Measurements from ENCODE around the gene ERG.

DNA sequence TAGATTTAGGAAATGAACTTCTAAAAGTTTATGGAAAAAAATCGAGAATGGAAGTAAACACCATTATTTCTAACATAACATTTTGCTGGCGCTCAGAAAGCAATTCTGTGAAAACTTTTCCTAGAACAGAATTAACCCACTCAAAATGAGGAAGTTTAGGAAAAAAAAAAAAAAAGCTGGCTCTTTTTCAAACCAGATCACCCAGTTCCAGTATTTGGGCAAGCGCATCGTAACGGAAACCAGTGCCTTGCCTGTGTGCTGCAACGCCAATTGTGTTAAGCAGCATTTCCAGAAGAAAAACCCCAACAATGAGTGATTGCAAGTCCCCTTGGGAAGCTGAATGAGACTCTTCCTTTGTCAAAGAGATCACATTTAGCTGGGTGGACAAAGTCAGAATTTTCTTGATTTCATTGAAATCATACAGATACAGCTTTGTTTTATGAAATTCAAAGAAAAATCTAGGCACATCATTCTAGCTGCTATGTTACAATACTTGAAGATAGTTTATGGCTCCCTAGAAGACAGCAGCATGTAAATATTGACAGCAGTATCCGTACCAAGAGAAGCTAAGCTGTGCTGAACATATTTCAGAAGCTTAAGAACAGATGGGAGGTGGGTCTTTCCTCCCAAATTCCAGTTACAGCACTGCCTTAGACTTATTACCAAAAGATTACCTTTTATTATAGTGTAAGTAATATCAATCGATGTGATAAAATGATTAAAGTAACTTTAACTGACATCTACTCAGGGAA is 113.4 kb downstream of the ERG start:
- TF ChIP-seq, protein P1, sequence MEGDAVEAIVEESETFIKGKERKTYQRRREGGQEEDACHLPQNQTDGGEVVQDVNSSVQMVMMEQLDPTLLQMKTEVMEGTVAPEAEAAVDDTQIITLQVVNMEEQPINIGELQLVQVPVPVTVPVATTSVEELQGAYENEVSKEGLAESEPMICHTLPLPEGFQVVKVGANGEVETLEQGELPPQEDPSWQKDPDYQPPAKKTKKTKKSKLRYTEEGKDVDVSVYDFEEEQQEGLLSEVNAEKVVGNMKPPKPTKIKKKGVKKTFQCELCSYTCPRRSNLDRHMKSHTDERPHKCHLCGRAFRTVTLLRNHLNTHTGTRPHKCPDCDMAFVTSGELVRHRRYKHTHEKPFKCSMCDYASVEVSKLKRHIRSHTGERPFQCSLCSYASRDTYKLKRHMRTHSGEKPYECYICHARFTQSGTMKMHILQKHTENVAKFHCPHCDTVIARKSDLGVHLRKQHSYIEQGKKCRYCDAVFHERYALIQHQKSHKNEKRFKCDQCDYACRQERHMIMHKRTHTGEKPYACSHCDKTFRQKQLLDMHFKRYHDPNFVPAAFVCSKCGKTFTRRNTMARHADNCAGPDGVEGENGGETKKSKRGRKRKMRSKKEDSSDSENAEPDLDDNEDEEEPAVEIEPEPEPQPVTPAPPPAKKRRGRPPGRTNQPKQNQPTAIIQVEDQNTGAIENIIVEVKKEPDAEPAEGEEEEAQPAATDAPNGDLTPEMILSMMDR (IDR thresholded peaks at IDR 0.05): no peak
- TF ChIP-seq MAZ (IDR thresholded peaks at IDR 0.05; ENCODE audit: borderline replicate concordance, low read depth, low read length) (no peak), RAD21 (conservative IDR thresholded peaks at IDR 0.05 in 1 of 2, IDR thresholded peaks at IDR 0.05 in 1 of 2) (no peak), RNF2 (IDR thresholded peaks at IDR 0.05; ENCODE audit: borderline replicate concordance, low read depth) (no peak), KDM1A (IDR thresholded peaks at IDR 0.05; ENCODE audit: low read depth) (no peak), POLR2AphosphoS2 (conservative IDR thresholded peaks at IDR 0.05; ENCODE audit: low read length) (no peak), CHD2 (IDR thresholded peaks at IDR 0.05; ENCODE audit: low read length, partially characterized antibody) (no peak), POLR2A (IDR thresholded peaks at IDR 0.05; ENCODE audit: low read length) (no peak), BHLHE40 (IDR thresholded peaks at IDR 0.05; ENCODE audit: low read depth, low read length) (no peak), ESRRA (IDR thresholded peaks at IDR 0.05; ENCODE audit: borderline replicate concordance, low read length) (no peak), EP300 (IDR thresholded peaks at IDR 0.05) (no peak), JUN (IDR thresholded peaks at IDR 0.05) (no peak)
- TF ChIP-seq, protein P2, sequence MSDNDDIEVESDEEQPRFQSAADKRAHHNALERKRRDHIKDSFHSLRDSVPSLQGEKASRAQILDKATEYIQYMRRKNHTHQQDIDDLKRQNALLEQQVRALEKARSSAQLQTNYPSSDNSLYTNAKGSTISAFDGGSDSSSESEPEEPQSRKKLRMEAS (IDR thresholded peaks at IDR 0.05): no peak

Measured in A549 (cell line).